HG03442 (cell line): ENCODE data around the gene SLC10A3.

Source experiments
- ATAC-seq: cut with Tn5 transposase; IDR thresholded peaks from one replicate; pipeline ENCODE4 v1.9.1; 2021; ENCODE audit warnings: mild to moderate bottlenecking, moderate library complexity; ENCODE audit not compliant: unreplicated experiment

Gene SLC10A3

GRCh38 chrX:154441984-154442707 lies 48.3 kb downstream of the SLC10A3 start:
- no peak for ATAC-seq

GRCh38 chrX:154441564-154441963 lies 48.9 kb downstream of the SLC10A3 start:
- ATAC-seq, result no peak

GRCh38 chrX:154440623-154441357 lies 49.6 kb downstream of the SLC10A3 start:
- ATAC-seq, result no peak

- ATAC-seq, result no peak
These were observed 50.6 kb downstream of the SLC10A3 start for GRCh38 chrX:154439841-154440240.

- no peak for ATAC-seq
These were observed 52.2 kb downstream of the SLC10A3 start for GRCh38 chrX:154437971-154438893.
